Mesenteric fat pad (tissue), 1 donor: ENCODE measurements around the gene ATG2A. TPM values are rescaled to one million over a fixed set of nuclear protein-coding genes. Genes with fewer than 3 reads are reported as not detected.

Source experiments
- microRNA-seq: library from miRNA; unstranded; fragments of <30 nt; microRNA quantifications from one replicate; pipeline ENCODE4 v1.2.0, GENCODE V29; 2020; ENCODE audit warnings: borderline number of aligned reads
- total RNA-seq: library from RNA; stranded (reverse); fragmentation: NEBNext Ultra II Directional; extraction: Animal tissue kit (Norgen Biotek cat#: 25700); gene quantifications from one replicate; pipeline ENCODE4 v1.2.1, GENCODE V29; 2021
- donor health status: DM: yes; HTN: yes; CAD: no.

ATG2A gene
- total RNA-seq, 1 donor from 2014 or later = 22.2 TPM

Small RNAs within 50 kb of the gene (microRNA-seq; reads per million reads assigned to microRNA genes)
- gene MIR6749 = not detected
- not detected for gene MIR6750

Other genes starting within 250 kb of the ATG2A start
- 8.8 TPM for gene NRXN2, start 194.0 kb downstream of the ATG2A start, total RNA-seq
- 22.0 TPM for gene RASGRP2, start 173.1 kb downstream of the ATG2A start, total RNA-seq
- gene PYGM, start 157.2 kb downstream of the ATG2A start, total RNA-seq = 1.8 TPM
- gene SF1, start 138.7 kb downstream of the ATG2A start, total RNA-seq = 302 TPM
- gene MAP4K2, start 114.0 kb downstream of the ATG2A start, total RNA-seq = 18.2 TPM
- gene MEN1, start 106.7 kb downstream of the ATG2A start, total RNA-seq = 18.5 TPM
- gene CDC42BPG, start 72.6 kb downstream of the ATG2A start, total RNA-seq = 0.55 TPM
- 95.0 TPM for gene EHD1, start 38.6 kb downstream of the ATG2A start, total RNA-seq
- 28.3 TPM for gene PPP2R5B, start 7.5 kb upstream of the ATG2A start, total RNA-seq
- gene GPHA2, start 18.7 kb upstream of the ATG2A start, total RNA-seq = not detected
- not detected for gene MAJIN, start 54.9 kb upstream of the ATG2A start, total RNA-seq
- gene BATF2, start 79.8 kb upstream of the ATG2A start, total RNA-seq = 2.1 TPM
- gene ARL2, start 97.0 kb upstream of the ATG2A start, total RNA-seq = 93.0 TPM
- 27.6 TPM for gene SNX15, start 110.2 kb upstream of the ATG2A start, total RNA-seq
- 12.3 TPM for gene SAC3D1, start 124.0 kb upstream of the ATG2A start, total RNA-seq
- gene NAALADL1, start 141.3 kb upstream of the ATG2A start, total RNA-seq = 15.2 TPM
- 1.2 TPM for gene CDCA5, start 166.8 kb upstream of the ATG2A start, total RNA-seq
- 32.1 TPM for gene ZFPL1, start 167.0 kb upstream of the ATG2A start, total RNA-seq
- gene VPS51, start 179.0 kb upstream of the ATG2A start, total RNA-seq = 86.6 TPM
- gene TM7SF2, start 194.7 kb upstream of the ATG2A start, total RNA-seq = 22.1 TPM
- gene ZNHIT2, start 200.5 kb upstream of the ATG2A start, total RNA-seq = 11.5 TPM
- gene FAU, start 204.9 kb upstream of the ATG2A start, total RNA-seq = 617 TPM
- gene MRPL49, start 205.1 kb upstream of the ATG2A start, total RNA-seq = 26.1 TPM
- gene SYVN1, start 217.3 kb upstream of the ATG2A start, total RNA-seq = 78.8 TPM